Measurements from ENCODE around the gene IL21R.

DNA sequence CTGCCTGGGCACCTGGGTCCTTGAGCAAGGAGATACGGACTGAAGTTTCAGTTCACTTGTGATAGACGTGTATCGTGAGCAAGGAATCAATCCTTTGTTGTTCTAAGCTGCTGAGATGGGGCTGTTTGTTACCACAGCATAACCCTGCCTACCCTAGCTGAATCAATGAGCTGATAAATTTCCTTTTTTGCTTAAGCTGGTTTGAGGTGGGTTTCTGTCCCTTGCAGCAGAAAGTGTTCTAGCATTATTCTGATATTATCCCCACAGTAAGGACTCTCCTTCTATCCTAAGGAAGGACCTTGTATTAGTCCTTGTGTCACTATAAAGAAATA, 51.5 kb downstream of the IL21R start:
- TF ChIP-seq JUN (IDR thresholded peaks at IDR 0.05; ENCODE audit: borderline replicate concordance, insufficient read depth, insufficient read length, low read depth) (no peak), EZH2 (IDR thresholded peaks at IDR 0.05; ENCODE audit: borderline replicate concordance, low read depth, low read length, severe bottlenecking) (no peak), POLR2A (IDR thresholded peaks at IDR 0.05; ENCODE audit: low read depth, low read length) (no peak), POLR2AphosphoS5 (IDR thresholded peaks at IDR 0.05; ENCODE audit: insufficient read depth, low read depth, low read length) (no peak), GATA2 (IDR thresholded peaks at IDR 0.05; ENCODE audit: insufficient read depth, insufficient read length, low read depth, low read length) (no peak)
- TF ChIP-seq, protein P1, sequence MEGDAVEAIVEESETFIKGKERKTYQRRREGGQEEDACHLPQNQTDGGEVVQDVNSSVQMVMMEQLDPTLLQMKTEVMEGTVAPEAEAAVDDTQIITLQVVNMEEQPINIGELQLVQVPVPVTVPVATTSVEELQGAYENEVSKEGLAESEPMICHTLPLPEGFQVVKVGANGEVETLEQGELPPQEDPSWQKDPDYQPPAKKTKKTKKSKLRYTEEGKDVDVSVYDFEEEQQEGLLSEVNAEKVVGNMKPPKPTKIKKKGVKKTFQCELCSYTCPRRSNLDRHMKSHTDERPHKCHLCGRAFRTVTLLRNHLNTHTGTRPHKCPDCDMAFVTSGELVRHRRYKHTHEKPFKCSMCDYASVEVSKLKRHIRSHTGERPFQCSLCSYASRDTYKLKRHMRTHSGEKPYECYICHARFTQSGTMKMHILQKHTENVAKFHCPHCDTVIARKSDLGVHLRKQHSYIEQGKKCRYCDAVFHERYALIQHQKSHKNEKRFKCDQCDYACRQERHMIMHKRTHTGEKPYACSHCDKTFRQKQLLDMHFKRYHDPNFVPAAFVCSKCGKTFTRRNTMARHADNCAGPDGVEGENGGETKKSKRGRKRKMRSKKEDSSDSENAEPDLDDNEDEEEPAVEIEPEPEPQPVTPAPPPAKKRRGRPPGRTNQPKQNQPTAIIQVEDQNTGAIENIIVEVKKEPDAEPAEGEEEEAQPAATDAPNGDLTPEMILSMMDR (IDR thresholded peaks at IDR 0.05; ENCODE audit: extremely low read depth in 1 of 2, insufficient read depth in 1 of 2, low read depth in 1 of 2, low read length in 2 of 2), result no peak
